ENCODE data around the gene LTC4S.

LTC4S gene

DNA sequence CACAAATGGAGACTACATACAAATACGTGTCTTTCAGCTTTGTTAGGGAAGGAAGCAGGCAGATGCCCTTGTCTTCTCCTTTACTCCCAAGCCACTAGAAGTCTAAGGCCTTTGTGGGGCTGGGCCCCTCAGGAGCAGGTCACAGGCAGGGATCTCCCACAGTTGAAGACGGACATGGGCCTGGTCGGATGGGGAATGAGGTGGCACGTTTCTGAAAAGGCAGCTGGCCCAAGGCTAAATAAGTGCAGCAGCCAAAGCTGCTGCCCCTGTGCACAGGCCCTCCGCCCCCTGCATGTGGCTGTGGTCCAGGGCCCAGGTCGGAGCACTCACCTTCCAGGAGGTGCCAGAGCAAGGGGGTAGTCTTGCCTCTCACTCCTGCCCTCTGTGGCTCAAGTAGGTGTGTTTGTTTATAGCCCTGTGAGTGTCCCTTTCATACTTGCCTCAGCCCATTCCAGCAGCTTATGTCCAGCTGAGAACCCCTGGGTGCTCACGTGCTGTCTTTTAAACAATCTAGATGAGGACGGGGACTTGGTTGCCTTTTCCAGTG, 28.7 kb downstream of the LTC4S start:
- no peaks in the 10 kb centered on the region for H3K9me3 ChIP-seq (replicated peaks; ENCODE audit: low read length)
- H3K4me3 ChIP-seq (ENCODE audit: low read length) = peak overlapping the region; percentile 76
- peaks cover 54% of the 10 kb centered on the region for H3K36me3 ChIP-seq (ENCODE audit: insufficient read depth, low read length)
- H3K27me3 ChIP-seq (ENCODE audit: control insufficient read depth, insufficient read depth, low read length) = no peaks in the 10 kb centered on the region
- peak overlapping the region; percentile 87 for H3K4me2 ChIP-seq (ENCODE audit: low read length)
- peaks cover 60% of the 10 kb centered on the region for H3K4me1 ChIP-seq (ENCODE audit: control insufficient read depth, insufficient read depth, low read length)
- H3K9ac ChIP-seq (ENCODE audit: low read depth, low read length) = peak overlapping the region; percentile 96

- peaks cover 51% of the 10 kb centered on the region for H3K4me1 ChIP-seq (ENCODE audit: control insufficient read depth, insufficient read depth, low read length)
- H3K9ac ChIP-seq (ENCODE audit: low read depth, low read length) = no peak overlapping the region
- no peaks in the 10 kb centered on the region for H3K27me3 ChIP-seq (ENCODE audit: control insufficient read depth, insufficient read depth, low read length)
- H3K4me2 ChIP-seq (ENCODE audit: low read length) = peak overlapping the region; percentile 87
- peaks cover 66% of the 10 kb centered on the region for H3K36me3 ChIP-seq (ENCODE audit: insufficient read depth, low read length)
- no peaks in the 10 kb centered on the region for H3K9me3 ChIP-seq (replicated peaks; ENCODE audit: low read length)
- peak overlapping the region; percentile 28 for H3K4me3 ChIP-seq (ENCODE audit: low read length)
Observed at GRCh38 chr5:179823937-179824744, 30.4 kb downstream of the LTC4S start.

DNA sequence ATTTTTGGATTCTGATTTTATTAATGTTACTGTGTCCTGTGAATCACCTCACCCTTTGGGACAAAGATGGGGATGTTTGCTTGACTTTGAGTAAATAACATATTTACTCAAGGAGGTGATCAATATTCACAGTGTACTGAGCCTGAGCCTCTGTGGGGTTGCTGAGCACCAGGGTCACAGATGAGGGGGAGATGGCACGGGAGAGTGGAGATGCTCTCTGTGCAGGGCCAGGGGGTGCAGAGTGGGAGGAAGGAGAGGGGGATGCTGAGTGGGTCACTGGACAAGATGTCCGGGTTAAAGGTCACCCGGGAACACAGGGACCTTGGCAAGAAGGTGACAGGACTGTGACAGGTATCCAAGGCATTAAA, 30.9 kb downstream of the LTC4S start:
- peaks cover 72% of the 10 kb centered on the region for H3K36me3 ChIP-seq (ENCODE audit: insufficient read depth, low read length)
- peak overlapping the region; percentile 87 for H3K4me2 ChIP-seq (ENCODE audit: low read length)
- H3K9me3 ChIP-seq (replicated peaks; ENCODE audit: low read length) = no peaks in the 10 kb centered on the region
- no peaks in the 10 kb centered on the region for H3K27me3 ChIP-seq (ENCODE audit: control insufficient read depth, insufficient read depth, low read length)
- H3K4me3 ChIP-seq (ENCODE audit: low read length) = peak overlapping the region; percentile 28
- peaks cover 45% of the 10 kb centered on the region for H3K4me1 ChIP-seq (ENCODE audit: control insufficient read depth, insufficient read depth, low read length)
- H3K9ac ChIP-seq (ENCODE audit: low read depth, low read length) = no peak overlapping the region

GRCh38 chr5:179825655-179826182, 31.9 kb downstream of the LTC4S start:
- H3K4me3 ChIP-seq (ENCODE audit: low read length) = no peak overlapping the region
- peaks cover 81% of the 10 kb centered on the region for H3K36me3 ChIP-seq (ENCODE audit: insufficient read depth, low read length)

GRCh38 chr5:179827680-179828079, 33.9 kb downstream of the LTC4S start:
- Histone ChIP-seq H3K36me3 (ENCODE audit: insufficient read depth, low read length) (peaks cover 92% of the 10 kb centered on the region), H3K9me3 (replicated peaks; ENCODE audit: low read length) (no peaks in the 10 kb centered on the region), H3K4me1 (ENCODE audit: control insufficient read depth, insufficient read depth, low read length) (peaks cover 28% of the 10 kb centered on the region), H3K9ac (ENCODE audit: low read depth, low read length) (peak overlapping the region; percentile 23), H3K27me3 (ENCODE audit: control insufficient read depth, insufficient read depth, low read length) (no peaks in the 10 kb centered on the region), H3K4me2 (ENCODE audit: low read length) (peak overlapping the region; percentile 0), H3K4me3 (ENCODE audit: low read length) (no peak overlapping the region)

More at GRCh38 chr5:179825655-179826182, 31.9 kb downstream of the LTC4S start:
- Histone ChIP-seq H3K9ac (ENCODE audit: low read depth, low read length) (no peak overlapping the region), H3K4me1 (ENCODE audit: control insufficient read depth, insufficient read depth, low read length) (peaks cover 36% of the 10 kb centered on the region), H3K4me2 (ENCODE audit: low read length) (peak overlapping the region; percentile 8), H3K9me3 (replicated peaks; ENCODE audit: low read length) (no peaks in the 10 kb centered on the region), H3K27me3 (ENCODE audit: control insufficient read depth, insufficient read depth, low read length) (no peaks in the 10 kb centered on the region)

GRCh38 chr5:179828756-179829421, 35.1 kb downstream of the LTC4S start:
- H3K4me2 ChIP-seq (ENCODE audit: low read length) = no peak overlapping the region
- peaks cover 21% of the 10 kb centered on the region for H3K4me1 ChIP-seq (ENCODE audit: control insufficient read depth, insufficient read depth, low read length)
- no peak overlapping the region for H3K4me3 ChIP-seq (ENCODE audit: low read length)
- H3K9ac ChIP-seq (ENCODE audit: low read depth, low read length) = no peak overlapping the region
- no peaks in the 10 kb centered on the region for H3K27me3 ChIP-seq (ENCODE audit: control insufficient read depth, insufficient read depth, low read length)
- H3K36me3 ChIP-seq (ENCODE audit: insufficient read depth, low read length) = peaks cover 94% of the 10 kb centered on the region
- no peaks in the 10 kb centered on the region for H3K9me3 ChIP-seq (replicated peaks; ENCODE audit: low read length)

DNA sequence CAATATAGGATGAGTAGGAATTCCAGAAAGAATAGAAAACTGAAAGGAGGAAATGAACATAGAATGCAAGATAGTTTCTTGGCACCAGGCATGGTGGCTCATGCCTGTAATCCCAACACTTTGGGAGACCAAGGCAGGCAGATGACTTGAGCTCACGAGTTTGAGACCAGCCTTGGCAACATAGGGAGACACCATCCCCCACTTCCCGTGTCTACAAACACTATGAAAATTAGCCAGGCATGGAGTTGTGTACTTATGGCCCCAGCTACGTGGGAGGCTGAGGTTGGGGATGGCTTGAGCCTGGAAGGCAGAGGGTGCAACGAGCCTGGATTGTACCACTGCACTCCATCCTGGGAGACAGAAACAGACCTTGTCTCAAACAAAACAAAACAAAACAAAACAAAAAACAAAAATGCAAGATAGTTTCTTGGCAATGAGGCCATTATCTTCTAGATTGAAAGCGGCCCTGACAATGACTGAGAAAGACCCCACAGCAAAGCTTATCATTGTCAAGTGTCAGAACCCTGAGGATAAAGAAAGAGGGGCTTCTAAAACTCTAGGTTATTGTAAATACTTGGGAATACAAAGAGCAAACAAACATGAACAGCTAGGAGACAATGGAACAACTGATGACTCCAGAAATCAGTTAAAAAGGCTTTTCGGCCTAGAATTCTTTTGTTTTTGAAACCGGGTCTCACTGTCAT, 36.1 kb downstream of the LTC4S start:
- Histone ChIP-seq H3K27me3 (ENCODE audit: control insufficient read depth, insufficient read depth, low read length) (no peaks in the 10 kb centered on the region), H3K36me3 (ENCODE audit: insufficient read depth, low read length) (peaks cover 85% of the 10 kb centered on the region), H3K9ac (ENCODE audit: low read depth, low read length) (no peak overlapping the region), H3K4me3 (ENCODE audit: low read length) (no peak overlapping the region), H3K9me3 (replicated peaks; ENCODE audit: low read length) (no peaks in the 10 kb centered on the region), H3K4me2 (ENCODE audit: low read length) (no peak overlapping the region), H3K4me1 (ENCODE audit: control insufficient read depth, insufficient read depth, low read length) (peaks cover 17% of the 10 kb centered on the region)

DNA sequence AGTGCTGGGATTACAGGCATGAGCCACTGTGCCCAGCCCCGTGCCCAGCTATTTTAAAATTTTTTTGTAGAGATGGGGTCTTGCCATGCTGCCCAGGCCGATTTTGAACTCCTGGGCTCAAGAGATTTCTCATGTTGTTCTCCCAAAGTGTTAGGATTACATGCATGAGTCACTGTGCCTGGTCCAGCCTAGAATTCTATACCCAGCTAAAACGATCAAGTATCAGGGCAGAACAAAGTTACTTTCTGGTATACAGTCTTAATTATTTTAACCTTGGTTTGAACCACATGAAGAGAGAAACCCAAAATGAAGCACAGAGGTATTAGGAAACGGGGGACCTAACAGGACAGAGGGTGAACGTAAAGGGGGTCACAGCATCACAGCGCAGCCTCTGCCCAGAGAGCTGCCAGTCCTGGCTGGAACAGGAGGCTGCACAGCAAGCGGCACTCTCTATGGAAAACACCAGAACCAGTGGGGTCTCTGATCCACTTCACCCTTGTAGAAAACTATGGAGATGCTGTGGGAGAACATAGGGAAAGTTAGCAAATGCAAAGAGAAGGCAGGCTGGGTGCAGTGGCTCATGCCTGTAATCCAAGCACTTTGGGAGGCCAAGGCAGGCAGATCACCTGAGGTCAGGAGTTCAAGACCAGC, 37.2 kb downstream of the LTC4S start:
- Histone ChIP-seq H3K9me3 (replicated peaks; ENCODE audit: low read length) (no peaks in the 10 kb centered on the region), H3K36me3 (ENCODE audit: insufficient read depth, low read length) (peaks cover 78% of the 10 kb centered on the region), H3K4me3 (ENCODE audit: low read length) (no peak overlapping the region), H3K4me2 (ENCODE audit: low read length) (no peak overlapping the region), H3K27me3 (ENCODE audit: control insufficient read depth, insufficient read depth, low read length) (no peaks in the 10 kb centered on the region), H3K4me1 (ENCODE audit: control insufficient read depth, insufficient read depth, low read length) (peaks cover 11% of the 10 kb centered on the region), H3K9ac (ENCODE audit: low read depth, low read length) (no peak overlapping the region)

DNA sequence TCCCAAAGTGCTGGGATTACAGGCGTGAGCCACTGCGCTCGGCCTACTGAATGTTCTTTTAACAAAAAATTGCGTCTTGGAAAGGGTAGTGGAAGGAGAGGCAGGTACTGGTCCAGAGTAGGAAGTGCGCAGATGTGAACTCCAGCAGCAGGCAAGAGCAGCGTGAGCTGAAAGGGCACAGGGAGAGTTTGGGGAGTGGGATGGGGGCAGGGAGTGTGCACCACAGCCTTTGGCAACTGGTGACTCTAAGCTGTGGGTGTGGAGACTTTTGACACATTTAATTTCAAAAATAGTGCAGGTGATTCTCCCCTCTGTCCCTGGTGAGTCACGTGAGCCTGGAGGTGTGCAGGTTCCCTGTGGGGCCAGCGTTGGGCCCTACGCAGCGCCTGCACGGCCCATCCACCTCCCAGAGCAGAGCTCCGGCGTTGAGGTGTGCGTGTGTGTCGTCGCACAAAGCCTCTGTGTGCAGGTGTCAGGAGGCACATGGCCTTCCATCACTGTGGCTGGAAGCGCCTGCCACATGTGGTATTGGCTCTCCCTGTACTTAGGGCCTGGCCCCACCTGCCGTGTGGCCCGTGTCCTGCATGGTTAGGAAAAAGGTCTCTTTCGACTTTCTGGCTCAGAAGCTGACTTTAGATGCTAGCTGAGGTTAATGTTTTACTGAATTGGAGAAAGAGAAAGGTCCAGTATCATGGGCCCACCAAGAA, 38.4 kb downstream of the LTC4S start:
- H3K36me3 ChIP-seq (ENCODE audit: insufficient read depth, low read length) = peaks cover 78% of the 10 kb centered on the region
- no peaks in the 10 kb centered on the region for H3K9me3 ChIP-seq (replicated peaks; ENCODE audit: low read length)
- H3K4me3 ChIP-seq (ENCODE audit: low read length) = no peak overlapping the region

DNA sequence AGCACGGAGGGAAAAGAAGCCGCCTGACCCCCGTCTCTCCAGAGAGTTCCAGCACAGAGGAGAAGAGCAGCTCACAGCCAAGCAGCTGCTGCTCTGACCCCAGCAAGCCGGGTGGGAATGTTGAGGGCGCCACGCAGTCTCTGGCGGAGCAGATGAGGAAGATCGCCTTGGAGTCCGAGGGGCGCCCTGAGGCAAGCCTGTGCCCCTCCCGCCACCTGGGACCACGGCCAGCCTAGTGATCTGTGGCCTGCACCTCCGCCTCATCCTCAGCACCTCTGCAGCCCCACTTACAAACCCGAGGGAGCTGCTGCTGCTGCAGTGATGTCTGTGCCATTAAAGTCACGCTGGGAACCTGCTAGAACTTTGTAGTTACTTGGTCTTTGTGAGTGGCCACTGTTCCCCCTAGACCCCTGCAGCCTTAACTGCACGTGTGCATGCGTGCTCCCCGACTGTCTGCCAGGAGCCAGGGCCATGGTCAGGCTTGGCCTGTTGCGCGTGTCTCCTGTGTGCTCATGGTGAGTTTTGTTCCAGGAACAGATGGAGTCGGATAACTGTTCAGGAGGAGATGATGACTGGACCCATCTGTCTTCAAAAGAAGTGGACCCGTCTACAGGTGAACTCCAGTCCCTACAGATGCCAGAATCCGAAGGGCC, 39.4 kb downstream of the LTC4S start:
- Histone ChIP-seq H3K4me3 (ENCODE audit: low read length) (no peak overlapping the region), H3K4me1 (ENCODE audit: control insufficient read depth, insufficient read depth, low read length) (no peaks in the 10 kb centered on the region), H3K4me2 (ENCODE audit: low read length) (no peak overlapping the region), H3K36me3 (ENCODE audit: insufficient read depth, low read length) (peaks cover 81% of the 10 kb centered on the region), H3K9me3 (replicated peaks; ENCODE audit: low read length) (no peaks in the 10 kb centered on the region), H3K9ac (ENCODE audit: low read depth, low read length) (no peak overlapping the region), H3K27me3 (ENCODE audit: control insufficient read depth, insufficient read depth, low read length) (no peaks in the 10 kb centered on the region)

More for the DNA sequence above, 38.4 kb downstream of the LTC4S start:
- H3K4me2 ChIP-seq (ENCODE audit: low read length) = no peak overlapping the region
- H3K4me1 ChIP-seq (ENCODE audit: control insufficient read depth, insufficient read depth, low read length) = peaks cover 6% of the 10 kb centered on the region
- H3K27me3 ChIP-seq (ENCODE audit: control insufficient read depth, insufficient read depth, low read length) = no peaks in the 10 kb centered on the region
- H3K9ac ChIP-seq (ENCODE audit: low read depth, low read length) = no peak overlapping the region
